Tibial nerve (tissue), 4 donors: ENCODE measurements around the gene GATA5.

Experiments
- CTCF ChIP-seq, 5 experiments: fragments of 200-600 bp in 3 of 5; fragments of 450-650 bp in 2 of 5; sonication (generic) in 3 of 5; IDR thresholded peaks; one replicate each; pipeline ENCODE4 v1.5.1; 2016 to 2019; ENCODE audit warnings: antibody characterized with exemption in 5 of 5, mild to moderate bottlenecking in 3 of 5, moderate library complexity in 2 of 5
- EP300 ChIP-seq, 2 donors: sonication (generic); formaldehyde crosslinking; IDR thresholded peaks; one replicate each; pipeline ENCODE4 v1.6.1; 2017; ENCODE audit warnings: antibody characterized with exemption in 2 of 2, mild to moderate bottlenecking in 1 of 2
- POLR2A ChIP-seq, 2 donors: fragments of 450-650 bp; IDR thresholded peaks; one replicate each; pipeline ENCODE4 v1.6.1; 2017; ENCODE audit warnings: antibody characterized with exemption in 2 of 2, mild to moderate bottlenecking in 2 of 2, moderate library complexity in 2 of 2

- TF ChIP-seq CTCF (IDR thresholded peaks at IDR 0.05) (no peak), EP300 (IDR thresholded peaks at IDR 0.05) (no peak), POLR2A (IDR thresholded peaks at IDR 0.05) (no peak)
Observed at GRCh38 chr20:62430311-62430853, 45.4 kb downstream of the GATA5 start.
